Measurements from ENCODE around the gene DOK7.

The DOK7 gene

DNA sequence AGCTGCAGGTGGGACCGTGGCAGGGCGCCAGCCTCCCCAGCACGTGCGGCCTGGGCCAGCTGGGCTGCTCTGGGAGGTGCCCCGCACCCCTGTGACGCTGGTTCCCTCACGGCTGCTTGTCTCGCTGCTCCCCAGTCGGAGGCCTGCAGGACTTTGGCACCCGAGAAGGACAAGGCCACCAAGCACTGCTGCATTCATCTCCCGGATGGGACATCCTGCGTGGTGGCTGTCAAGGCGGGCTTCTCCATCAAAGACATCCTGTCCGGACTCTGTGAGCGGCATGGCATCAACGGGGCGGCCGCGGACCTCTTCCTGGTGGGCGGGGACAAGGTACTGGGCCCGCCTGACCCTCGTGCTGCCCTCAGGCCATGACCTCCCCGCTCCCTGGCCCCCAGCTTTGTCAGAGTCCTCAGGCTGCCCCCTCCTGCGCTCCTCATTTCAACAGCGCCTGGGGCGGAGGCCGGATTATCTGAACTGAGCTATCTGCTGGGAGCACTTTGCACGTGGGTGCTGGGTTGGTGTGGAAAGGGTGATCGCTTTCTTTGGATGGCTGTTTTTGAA is 40.8 kb upstream of the DOK7 start:
- DNase-seq, result no peak
- TF ChIP-seq EZH2phosphoT487 (IDR thresholded peaks at IDR 0.05; ENCODE audit: low read length), result no peak
- TF ChIP-seq EZH2 (optimal IDR thresholded peaks at IDR 0.05; ENCODE audit: low read depth, low read length), result no peak
- TF ChIP-seq CTCF (IDR thresholded peaks at IDR 0.05; ENCODE audit: low read length), result no peak
- no peaks in the 10 kb centered on the region for H3K79me2 ChIP-seq (ENCODE audit: low read length)
- no peaks in the 10 kb centered on the region for H3K9me3 ChIP-seq (replicated peaks; ENCODE audit: insufficient read depth, low read length)
- H3K27me3 ChIP-seq (replicated peaks; ENCODE audit: insufficient read depth, low read length), result no peaks in the 10 kb centered on the region
- H3K36me3 ChIP-seq (replicated peaks; ENCODE audit: insufficient read depth, low read length), result no peaks in the 10 kb centered on the region
- H3K4me1 ChIP-seq (ENCODE audit: low read length), result no peaks in the 10 kb centered on the region
- no peak overlapping the region for H3K9ac ChIP-seq (ENCODE audit: low read length)
- no peaks in the 10 kb centered on the region for H3K9me2 ChIP-seq (replicated peaks; ENCODE audit: insufficient read depth, low read length)
- no peaks in the 10 kb centered on the region for H4K20me1 ChIP-seq (ENCODE audit: insufficient read depth, low read length)
- H3F3A ChIP-seq (ENCODE audit: insufficient read depth, low read length), result no peaks in the 10 kb centered on the region
- H3K4me2 ChIP-seq (ENCODE audit: low read depth, low read length), result no peak overlapping the region
- H2AFZ ChIP-seq (ENCODE audit: low read length), result no peak overlapping the region
- no peak overlapping the region for H3K4me3 ChIP-seq (ENCODE audit: low read length)
- no peak overlapping the region for H3K27ac ChIP-seq (ENCODE audit: low read length)

DNA sequence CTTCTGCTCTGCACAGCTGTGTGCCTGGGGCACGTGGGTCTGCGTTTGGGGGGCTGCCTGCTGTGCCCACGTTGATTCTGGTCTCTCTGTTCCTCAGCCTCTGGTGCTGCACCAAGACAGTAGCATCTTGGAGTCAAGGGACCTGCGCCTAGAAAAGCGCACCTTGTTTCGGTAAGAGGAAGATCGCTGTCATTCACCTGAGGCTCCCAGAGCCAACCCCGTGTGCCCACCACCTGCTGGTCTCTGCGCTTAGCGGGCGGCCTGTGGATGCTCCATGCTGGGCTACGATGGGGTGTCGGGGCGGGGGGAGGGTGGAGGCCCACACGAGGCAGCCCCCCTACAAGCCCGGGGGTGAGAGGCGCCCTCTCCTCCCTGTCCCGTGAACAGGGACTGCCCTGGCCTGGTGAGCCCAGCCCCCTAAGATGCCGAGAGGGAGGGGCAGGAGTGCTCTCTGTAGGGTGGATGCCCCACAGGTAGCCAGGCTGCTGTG is 40.3 kb upstream of the DOK7 start:
- no peaks in the 10 kb centered on the region for H3K4me1 ChIP-seq (ENCODE audit: low read length)
- no peak overlapping the region for H2AFZ ChIP-seq (ENCODE audit: low read length)
- no peak overlapping the region for H3K4me3 ChIP-seq (ENCODE audit: low read length)
- H4K20me1 ChIP-seq (ENCODE audit: insufficient read depth, low read length), result no peaks in the 10 kb centered on the region
- no peaks in the 10 kb centered on the region for H3K36me3 ChIP-seq (replicated peaks; ENCODE audit: insufficient read depth, low read length)
- DNase-seq, result no peak
- H3K4me2 ChIP-seq (ENCODE audit: low read depth, low read length), result no peak overlapping the region
- no peak overlapping the region for H3K27ac ChIP-seq (ENCODE audit: low read length)
- no peaks in the 10 kb centered on the region for H3K27me3 ChIP-seq (replicated peaks; ENCODE audit: insufficient read depth, low read length)
- no peak overlapping the region for H3K9ac ChIP-seq (ENCODE audit: low read length)
- TF ChIP-seq EZH2 (optimal IDR thresholded peaks at IDR 0.05; ENCODE audit: low read depth, low read length), result no peak
- TF ChIP-seq EZH2phosphoT487 (IDR thresholded peaks at IDR 0.05; ENCODE audit: low read length), result no peak
- no peak for TF ChIP-seq CTCF (IDR thresholded peaks at IDR 0.05; ENCODE audit: low read length)
- H3K9me3 ChIP-seq (replicated peaks; ENCODE audit: insufficient read depth, low read length), result no peaks in the 10 kb centered on the region
- no peaks in the 10 kb centered on the region for H3K79me2 ChIP-seq (ENCODE audit: low read length)
- no peaks in the 10 kb centered on the region for H3K9me2 ChIP-seq (replicated peaks; ENCODE audit: insufficient read depth, low read length)
- no peaks in the 10 kb centered on the region for H3F3A ChIP-seq (ENCODE audit: insufficient read depth, low read length)

- Histone ChIP-seq H3K27me3 (replicated peaks; ENCODE audit: insufficient read depth, low read length) (no peaks in the 10 kb centered on the region), H3K27ac (ENCODE audit: low read length) (no peak overlapping the region), H3K4me2 (ENCODE audit: low read depth, low read length) (no peak overlapping the region), H3K4me3 (ENCODE audit: low read length) (no peak overlapping the region), H3K4me1 (ENCODE audit: low read length) (no peaks in the 10 kb centered on the region), H4K20me1 (ENCODE audit: insufficient read depth, low read length) (no peaks in the 10 kb centered on the region), H3K9me2 (replicated peaks; ENCODE audit: insufficient read depth, low read length) (no peaks in the 10 kb centered on the region), H3K36me3 (replicated peaks; ENCODE audit: insufficient read depth, low read length) (no peaks in the 10 kb centered on the region), H3K9ac (ENCODE audit: low read length) (no peak overlapping the region), H2AFZ (ENCODE audit: low read length) (no peak overlapping the region), H3K9me3 (replicated peaks; ENCODE audit: insufficient read depth, low read length) (no peaks in the 10 kb centered on the region), H3K79me2 (ENCODE audit: low read length) (no peaks in the 10 kb centered on the region), H3F3A (ENCODE audit: insufficient read depth, low read length) (no peaks in the 10 kb centered on the region)
- DNase-seq, result no peak
- TF ChIP-seq EZH2phosphoT487 (IDR thresholded peaks at IDR 0.05; ENCODE audit: low read length) (no peak), EZH2 (optimal IDR thresholded peaks at IDR 0.05; ENCODE audit: low read depth, low read length) (no peak), CTCF (IDR thresholded peaks at IDR 0.05; ENCODE audit: low read length) (no peak)
Measured at GRCh38 chr4:3423406-3423805, 39.7 kb upstream of the DOK7 start.

Measured in MM.1S (cell line).